ENCODE results near the gene STARD4. TPM values are rescaled to one million over a fixed set of nuclear protein-coding genes. Genes with fewer than 3 reads are reported as not detected.

Gene STARD4
- total RNA-seq, 4 donors from 2014 or later = 32.2 to 88.1 (median 79.5) TPM

DNA sequence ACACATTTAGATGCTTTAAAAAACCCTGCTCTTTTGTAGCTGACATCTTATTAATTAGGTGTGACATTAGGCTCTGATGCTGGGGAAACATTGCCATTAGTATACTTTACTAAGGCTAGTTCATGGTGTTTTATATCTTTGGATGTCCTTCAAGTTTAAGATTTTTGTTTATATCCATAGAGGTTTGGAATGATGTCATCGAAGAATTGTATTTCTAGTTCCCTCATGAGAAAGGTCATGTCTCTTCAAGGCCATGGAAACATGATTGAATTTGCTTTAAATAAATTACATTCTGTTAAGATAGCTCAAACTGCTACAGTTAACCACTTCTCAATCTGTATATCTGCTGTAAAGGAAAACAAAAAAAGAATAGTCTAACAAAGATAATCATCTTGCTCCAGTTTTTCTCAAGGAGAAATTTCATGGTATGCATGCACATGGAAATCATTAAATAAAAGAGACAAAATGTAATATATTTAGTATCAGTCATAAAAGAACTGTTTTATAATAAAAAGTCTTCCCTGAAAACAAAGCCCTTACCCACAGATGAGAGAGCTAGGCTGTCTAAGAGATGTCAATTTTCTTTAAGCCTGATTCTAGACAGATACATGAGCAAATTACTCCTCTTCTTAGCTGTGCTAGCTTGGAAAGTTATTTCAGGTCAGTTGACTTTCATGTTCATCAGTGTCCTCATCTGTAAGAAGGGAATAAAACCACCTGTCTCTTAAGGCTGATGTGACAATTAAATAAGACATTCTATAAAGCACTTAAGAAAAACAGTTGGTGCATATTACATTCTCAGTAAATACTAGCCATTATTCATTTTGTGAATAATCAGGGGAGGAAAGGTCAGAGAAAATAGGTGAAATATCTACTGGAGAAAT lies 25.0 kb upstream of the STARD4 start:
- no peaks in the 10 kb centered on the region for H3K27me3 ChIP-seq
- no peaks in the 10 kb centered on the region for H3K36me3 ChIP-seq
- H3K4me1 ChIP-seq = no peaks in the 10 kb centered on the region
- H3K9me3 ChIP-seq = no peaks in the 10 kb centered on the region
- no peak overlapping the region for H3K4me3 ChIP-seq
- TF ChIP-seq POLR2A (IDR thresholded peaks at IDR 0.05) = no peak
- TF ChIP-seq, protein P1, sequence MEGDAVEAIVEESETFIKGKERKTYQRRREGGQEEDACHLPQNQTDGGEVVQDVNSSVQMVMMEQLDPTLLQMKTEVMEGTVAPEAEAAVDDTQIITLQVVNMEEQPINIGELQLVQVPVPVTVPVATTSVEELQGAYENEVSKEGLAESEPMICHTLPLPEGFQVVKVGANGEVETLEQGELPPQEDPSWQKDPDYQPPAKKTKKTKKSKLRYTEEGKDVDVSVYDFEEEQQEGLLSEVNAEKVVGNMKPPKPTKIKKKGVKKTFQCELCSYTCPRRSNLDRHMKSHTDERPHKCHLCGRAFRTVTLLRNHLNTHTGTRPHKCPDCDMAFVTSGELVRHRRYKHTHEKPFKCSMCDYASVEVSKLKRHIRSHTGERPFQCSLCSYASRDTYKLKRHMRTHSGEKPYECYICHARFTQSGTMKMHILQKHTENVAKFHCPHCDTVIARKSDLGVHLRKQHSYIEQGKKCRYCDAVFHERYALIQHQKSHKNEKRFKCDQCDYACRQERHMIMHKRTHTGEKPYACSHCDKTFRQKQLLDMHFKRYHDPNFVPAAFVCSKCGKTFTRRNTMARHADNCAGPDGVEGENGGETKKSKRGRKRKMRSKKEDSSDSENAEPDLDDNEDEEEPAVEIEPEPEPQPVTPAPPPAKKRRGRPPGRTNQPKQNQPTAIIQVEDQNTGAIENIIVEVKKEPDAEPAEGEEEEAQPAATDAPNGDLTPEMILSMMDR (IDR thresholded peaks at IDR 0.05) = no peak
- DNase-seq = no peak
- H3K27ac ChIP-seq = no peak overlapping the region

GRCh38 chr5:111535879-111536549 lies 23.7 kb upstream of the STARD4 start:
- Histone ChIP-seq H3K4me3 (no peak overlapping the region), H3K27me3 (no peaks in the 10 kb centered on the region), H3K36me3 (no peaks in the 10 kb centered on the region), H3K9me3 (no peaks in the 10 kb centered on the region), H3K27ac (no peak overlapping the region), H3K4me1 (no peaks in the 10 kb centered on the region)
- TF ChIP-seq, protein P1 (IDR thresholded peaks at IDR 0.05) = no peak
- TF ChIP-seq POLR2A (IDR thresholded peaks at IDR 0.05) = no peak
- DNase-seq = no peak

DNA sequence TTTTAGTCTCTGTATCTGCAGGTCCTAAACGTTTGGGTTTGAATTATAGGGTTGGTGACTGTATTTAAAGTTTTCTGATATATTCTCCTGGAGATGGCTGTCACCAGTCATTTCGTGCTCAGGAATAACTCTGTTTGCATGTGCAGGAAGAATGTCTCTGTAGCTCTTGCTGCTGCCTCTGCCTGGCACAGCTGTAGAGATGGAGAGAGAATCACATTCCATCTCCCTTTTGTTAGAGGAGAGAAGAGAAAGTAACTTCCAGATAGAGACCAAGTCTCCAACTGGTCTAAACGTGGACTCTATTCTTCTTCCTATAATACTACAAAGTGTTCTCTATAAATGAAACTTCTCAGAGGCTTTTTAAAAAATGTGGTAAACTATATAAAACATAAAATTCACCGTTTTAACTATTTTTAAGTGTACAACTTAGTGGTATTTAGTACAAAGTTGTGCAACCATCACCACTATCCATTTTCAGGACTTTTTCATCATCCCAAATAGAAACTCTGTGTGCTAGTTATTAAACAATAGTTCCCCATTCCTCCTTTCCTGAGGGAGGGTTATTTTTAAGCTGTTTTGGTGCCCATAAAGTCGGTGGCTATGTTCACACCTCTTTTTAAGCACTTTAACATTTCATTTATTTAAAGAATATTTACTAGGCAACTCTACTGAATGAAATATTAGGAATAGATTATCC lies 20.7 kb upstream of the STARD4 start:
- H3K9me3 ChIP-seq = no peaks in the 10 kb centered on the region
- no peak for TF ChIP-seq POLR2A (IDR thresholded peaks at IDR 0.05)
- TF ChIP-seq, protein P1 (IDR thresholded peaks at IDR 0.05) = no peak
- no peaks in the 10 kb centered on the region for H3K27me3 ChIP-seq
- H3K4me3 ChIP-seq = no peak overlapping the region
- no peak overlapping the region for H3K27ac ChIP-seq
- no peak for DNase-seq
- no peaks in the 10 kb centered on the region for H3K4me1 ChIP-seq
- no peaks in the 10 kb centered on the region for H3K36me3 ChIP-seq

- no peaks in the 10 kb centered on the region for H3K36me3 ChIP-seq
- no peaks in the 10 kb centered on the region for H3K4me1 ChIP-seq
- no peak overlapping the region for H3K4me3 ChIP-seq
- TF ChIP-seq, protein P1 (IDR thresholded peaks at IDR 0.05) = no peak
- TF ChIP-seq POLR2A (IDR thresholded peaks at IDR 0.05) = no peak
- H3K9me3 ChIP-seq = no peaks in the 10 kb centered on the region
- no peak overlapping the region for H3K27ac ChIP-seq
- peak; percentile 47 to 85 (median 77) for DNase-seq
- no peaks in the 10 kb centered on the region for H3K27me3 ChIP-seq
Measured at GRCh38 chr5:111530298-111530740, 18.0 kb upstream of the STARD4 start.

- no peaks in the 10 kb centered on the region for H3K27me3 ChIP-seq
- TF ChIP-seq POLR2A (IDR thresholded peaks at IDR 0.05) = no peak
- TF ChIP-seq, protein P1 (IDR thresholded peaks at IDR 0.05) = no peak
- no peak overlapping the region for H3K27ac ChIP-seq
- no peak overlapping the region for H3K4me3 ChIP-seq
- H3K9me3 ChIP-seq = no peaks in the 10 kb centered on the region
- H3K36me3 ChIP-seq = no peaks in the 10 kb centered on the region
- H3K4me1 ChIP-seq = no peaks in the 10 kb centered on the region
- no peak for DNase-seq
Measured at GRCh38 chr5:111528056-111528455, 15.7 kb upstream of the STARD4 start.

Measured in Peyer's patch (tissue), 4 donors.